Keratinocyte (primary cell): ENCODE results near the gene TMBIM1.

Source experiments
- EZH2 ChIP-seq: IDR thresholded peaks from one replicate; pipeline ENCODE4 v1.6.1; 2012; ENCODE audit warnings: inconsistent platforms, mild to moderate bottlenecking, low read length, moderate library complexity
- TF ChIP-seq, protein P1 (sequence below), 3 experiments: IDR thresholded peaks in 1 of 3; conservative IDR thresholded peaks in 1 of 3; optimal IDR thresholded peaks in 1 of 3; 2 replicates in 2 of 3; 3 replicates in 1 of 3; pipeline versions ENCODE3 to v1.5.1; 2011; ENCODE audit warnings: low read length in 3 of 3, mild to moderate bottlenecking in 3 of 3, moderate library complexity in 2 of 3, control low read depth in 1 of 3, inconsistent platforms in 1 of 3; ENCODE audit not compliant: insufficient read depth in 2 of 3; ENCODE audit errors: extremely low read depth in 1 of 3

DNA sequence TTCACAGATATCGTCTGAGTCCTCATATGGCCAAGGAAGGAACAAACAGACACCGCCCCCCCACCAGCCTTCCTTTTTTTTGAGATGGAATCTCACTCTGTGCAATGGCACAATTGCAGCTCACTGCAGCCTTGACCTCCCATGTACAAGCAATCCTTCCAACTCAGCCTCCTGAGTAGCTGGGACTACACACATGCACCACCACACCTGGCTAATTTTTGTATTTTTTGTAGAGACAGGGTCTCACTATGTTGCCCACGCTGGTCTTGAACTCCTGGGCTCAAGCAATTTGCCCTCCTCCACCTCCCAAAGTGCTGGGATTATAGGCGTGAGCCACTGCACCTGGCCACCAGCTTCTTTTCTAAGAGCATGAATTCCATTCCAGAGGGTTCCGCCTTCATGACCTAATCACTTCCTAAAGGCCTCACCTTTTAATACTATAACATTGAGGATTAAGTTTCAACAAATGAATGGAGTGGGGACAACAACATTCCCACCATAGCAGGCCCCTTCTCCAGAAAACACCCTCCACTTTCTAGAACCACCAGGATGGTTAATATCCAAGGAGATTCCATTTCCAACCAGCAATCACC lies 2.2 kb upstream of the TMBIM1 start:
- TF ChIP-seq, protein P1, sequence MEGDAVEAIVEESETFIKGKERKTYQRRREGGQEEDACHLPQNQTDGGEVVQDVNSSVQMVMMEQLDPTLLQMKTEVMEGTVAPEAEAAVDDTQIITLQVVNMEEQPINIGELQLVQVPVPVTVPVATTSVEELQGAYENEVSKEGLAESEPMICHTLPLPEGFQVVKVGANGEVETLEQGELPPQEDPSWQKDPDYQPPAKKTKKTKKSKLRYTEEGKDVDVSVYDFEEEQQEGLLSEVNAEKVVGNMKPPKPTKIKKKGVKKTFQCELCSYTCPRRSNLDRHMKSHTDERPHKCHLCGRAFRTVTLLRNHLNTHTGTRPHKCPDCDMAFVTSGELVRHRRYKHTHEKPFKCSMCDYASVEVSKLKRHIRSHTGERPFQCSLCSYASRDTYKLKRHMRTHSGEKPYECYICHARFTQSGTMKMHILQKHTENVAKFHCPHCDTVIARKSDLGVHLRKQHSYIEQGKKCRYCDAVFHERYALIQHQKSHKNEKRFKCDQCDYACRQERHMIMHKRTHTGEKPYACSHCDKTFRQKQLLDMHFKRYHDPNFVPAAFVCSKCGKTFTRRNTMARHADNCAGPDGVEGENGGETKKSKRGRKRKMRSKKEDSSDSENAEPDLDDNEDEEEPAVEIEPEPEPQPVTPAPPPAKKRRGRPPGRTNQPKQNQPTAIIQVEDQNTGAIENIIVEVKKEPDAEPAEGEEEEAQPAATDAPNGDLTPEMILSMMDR (optimal IDR thresholded peaks at IDR 0.05 in 1 of 3, IDR thresholded peaks at IDR 0.05 in 1 of 3, conservative IDR thresholded peaks at IDR 0.05 in 1 of 3; ENCODE audit: extremely low read depth in 1 of 3, insufficient read depth in 2 of 3, low read length in 3 of 3) = no peak
- no peak for TF ChIP-seq EZH2
